ENCODE results near the gene SLC44A3.
A peak's percentile ranks its signal among the peaks of the same experiment; 100 is the strongest.

Gene SLC44A3

DNA sequence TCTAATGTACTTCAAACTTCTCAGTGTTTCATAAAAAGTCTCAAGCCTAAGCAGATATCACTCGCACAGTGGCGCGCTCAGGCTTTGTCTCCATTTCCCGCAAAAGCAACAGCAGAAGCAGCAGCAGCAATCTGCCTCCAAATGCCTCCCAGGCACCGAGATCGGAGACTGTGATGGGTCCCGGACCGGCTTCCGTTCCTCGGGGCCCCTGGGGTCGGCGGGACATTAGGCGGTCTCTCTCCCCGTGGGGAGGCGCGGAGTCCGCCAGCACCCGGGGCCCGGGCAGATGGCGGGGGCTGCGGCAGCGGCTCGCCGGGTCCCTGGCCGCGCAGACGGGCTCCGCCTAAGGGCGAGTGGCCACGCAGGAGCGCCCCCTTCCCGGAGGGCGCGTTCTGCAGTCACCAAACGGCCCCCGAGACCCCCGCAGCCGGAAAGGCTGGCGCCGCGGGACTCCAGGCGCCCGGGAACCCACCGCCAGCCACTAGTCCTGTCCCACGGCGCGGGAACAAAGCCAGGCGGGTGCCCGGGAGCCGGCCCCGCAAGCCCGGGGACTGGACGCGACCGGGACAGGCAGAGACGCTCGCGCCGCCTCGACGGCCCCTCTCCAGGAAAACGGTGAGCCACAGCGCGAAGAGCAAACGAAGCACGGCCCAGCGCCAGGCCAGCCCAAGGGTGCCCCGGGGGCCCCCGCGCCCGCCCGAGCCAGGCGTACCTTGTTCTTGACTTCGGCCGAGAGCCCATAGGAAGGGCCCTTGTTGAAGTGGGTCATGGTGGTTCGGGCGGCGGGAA is 106.2 kb downstream of the SLC44A3 start (continued):
- TF ChIP-seq GLI2 (tag by site-specific recombination; IDR thresholded peaks at IDR 0.05; ENCODE audit: borderline replicate concordance, low read depth) (no peak), ZNF701 (tag by site-specific recombination; IDR thresholded peaks at IDR 0.05) (no peak), ZFP69B (tag by site-specific recombination; IDR thresholded peaks at IDR 0.05) (no peak; the same call in 1 of the 2 replicates), ZIC2 (tag by site-specific recombination; IDR thresholded peaks at IDR 0.05) (peak; percentile 20; the same call in 1 of the 2 replicates), ZNF133 (tag by site-specific recombination; IDR thresholded peaks at IDR 0.05) (no peak), ZNF521 (tag by site-specific recombination; IDR thresholded peaks at IDR 0.05) (no peak), YY2 (tag by site-specific recombination; IDR thresholded peaks at IDR 0.05) (no peak), HOXA7 (CRISPR knock-in tag; IDR thresholded peaks at IDR 0.05; ENCODE audit: borderline replicate concordance) (no peak), ZNF624 (tag by site-specific recombination; IDR thresholded peaks at IDR 0.05) (no peak), ZFP3 (tag by site-specific recombination; IDR thresholded peaks at IDR 0.05; ENCODE audit: low read depth) (no peak), ZNF10 (tag by site-specific recombination; IDR thresholded peaks at IDR 0.05) (no peak), ZNF184 (tag by site-specific recombination; IDR thresholded peaks at IDR 0.05) (no peak), ZFP41 (tag by site-specific recombination; IDR thresholded peaks at IDR 0.05; ENCODE audit: borderline replicate concordance) (no peak), ZBTB48 (tag by site-specific recombination; IDR thresholded peaks at IDR 0.05) (0 out of 2 replicates have a peak, but pooled peaks have one; percentile 16), ZNF549 (tag by site-specific recombination; IDR thresholded peaks at IDR 0.05) (no peak; the same call in 1 of the 2 replicates), ZNF473 (tag by site-specific recombination; IDR thresholded peaks at IDR 0.05) (no peak), PBX3 (CRISPR knock-in tag; IDR thresholded peaks at IDR 0.05) (peak; percentile 17; the same call in 1 of the 2 replicates), ZNF747 (tag by site-specific recombination; IDR thresholded peaks at IDR 0.05) (no peak), ZNF335 (tag by site-specific recombination; conservative IDR thresholded peaks at IDR 0.05) (peak; percentile 34; the same call in 1 of the 2 replicates), SCRT2 (tag by site-specific recombination; IDR thresholded peaks at IDR 0.05) (no peak), SETDB1 (IDR thresholded peaks at IDR 0.05; ENCODE audit: insufficient read length, low read length) (no peak), ZNF501 (tag by site-specific recombination; IDR thresholded peaks at IDR 0.05) (no peak), ZNF664 (tag by site-specific recombination; IDR thresholded peaks at IDR 0.05) (no peak), ZNF140 (tag by site-specific recombination; IDR thresholded peaks at IDR 0.05) (no peak), ZNF391 (tag by site-specific recombination; IDR thresholded peaks at IDR 0.05; ENCODE audit: borderline replicate concordance, low read depth) (0 out of 2 replicates have a peak, but pooled peaks have one; percentile 17), ZNF610 (tag by site-specific recombination; IDR thresholded peaks at IDR 0.05; ENCODE audit: borderline replicate concordance) (no peak), ZNF623 (tag by site-specific recombination; IDR thresholded peaks at IDR 0.05) (peak; percentile 11; the same call in 1 of the 2 replicates), ZNF677 (tag by site-specific recombination; IDR thresholded peaks at IDR 0.05) (no peak), ZNF311 (tag by site-specific recombination; IDR thresholded peaks at IDR 0.05; ENCODE audit: borderline replicate concordance) (no peak)
- TF ChIP-seq, protein P1, sequence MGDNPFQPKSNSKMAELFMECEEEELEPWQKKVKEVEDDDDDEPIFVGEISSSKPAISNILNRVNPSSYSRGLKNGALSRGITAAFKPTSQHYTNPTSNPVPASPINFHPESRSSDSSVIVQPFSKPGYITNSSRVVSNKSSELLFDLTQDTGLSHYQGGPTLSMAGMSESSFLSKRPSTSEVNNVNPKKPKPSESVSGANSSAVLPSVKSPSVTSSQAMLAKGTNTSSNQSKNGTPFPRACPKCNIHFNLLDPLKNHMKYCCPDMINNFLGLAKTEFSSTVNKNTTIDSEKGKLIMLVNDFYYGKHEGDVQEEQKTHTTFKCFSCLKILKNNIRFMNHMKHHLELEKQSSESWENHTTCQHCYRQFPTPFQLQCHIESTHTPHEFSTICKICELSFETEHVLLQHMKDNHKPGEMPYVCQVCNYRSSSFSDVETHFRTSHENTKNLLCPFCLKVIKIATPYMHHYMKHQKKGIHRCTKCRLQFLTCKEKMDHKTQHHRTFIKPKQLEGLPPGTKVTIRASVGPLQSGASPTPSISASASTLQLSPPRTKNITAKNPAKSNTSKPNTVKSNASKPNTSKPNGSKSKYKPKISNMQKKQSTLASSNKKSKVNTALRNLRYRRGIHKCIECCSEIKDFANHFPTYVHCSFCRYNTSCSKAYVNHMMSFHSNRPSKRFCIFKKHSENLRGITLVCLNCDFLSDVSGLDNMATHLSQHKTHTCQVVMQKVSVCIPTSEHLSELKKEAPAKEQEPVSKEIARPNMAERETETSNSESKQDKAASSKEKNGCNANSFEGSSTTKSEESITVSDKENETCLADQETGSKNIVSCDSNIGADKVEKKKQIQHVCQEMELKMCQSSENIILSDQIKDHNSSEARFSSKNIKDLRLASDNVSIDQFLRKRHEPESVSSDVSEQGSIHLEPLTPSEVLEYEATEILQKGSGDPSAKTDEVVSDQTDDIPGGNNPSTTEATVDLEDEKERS (tag by site-specific recombination; IDR thresholded peaks at IDR 0.05), result no peak
- TF ChIP-seq, protein P2, sequence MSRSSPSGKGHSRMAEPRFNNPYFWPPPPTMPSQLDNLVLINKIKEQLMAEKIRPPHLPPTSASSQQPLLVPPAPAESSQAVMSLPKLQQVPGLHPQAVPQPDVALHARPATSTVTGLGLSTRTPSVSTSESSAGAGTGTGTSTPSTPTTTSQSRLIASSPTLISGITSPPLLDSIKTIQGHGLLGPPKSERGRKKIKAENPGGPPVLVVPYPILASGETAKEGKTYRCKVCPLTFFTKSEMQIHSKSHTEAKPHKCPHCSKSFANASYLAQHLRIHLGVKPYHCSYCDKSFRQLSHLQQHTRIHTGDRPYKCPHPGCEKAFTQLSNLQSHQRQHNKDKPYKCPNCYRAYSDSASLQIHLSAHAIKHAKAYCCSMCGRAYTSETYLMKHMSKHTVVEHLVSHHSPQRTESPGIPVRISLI (tag by site-specific recombination; IDR thresholded peaks at IDR 0.05), result no peak
- TF ChIP-seq, protein P3, sequence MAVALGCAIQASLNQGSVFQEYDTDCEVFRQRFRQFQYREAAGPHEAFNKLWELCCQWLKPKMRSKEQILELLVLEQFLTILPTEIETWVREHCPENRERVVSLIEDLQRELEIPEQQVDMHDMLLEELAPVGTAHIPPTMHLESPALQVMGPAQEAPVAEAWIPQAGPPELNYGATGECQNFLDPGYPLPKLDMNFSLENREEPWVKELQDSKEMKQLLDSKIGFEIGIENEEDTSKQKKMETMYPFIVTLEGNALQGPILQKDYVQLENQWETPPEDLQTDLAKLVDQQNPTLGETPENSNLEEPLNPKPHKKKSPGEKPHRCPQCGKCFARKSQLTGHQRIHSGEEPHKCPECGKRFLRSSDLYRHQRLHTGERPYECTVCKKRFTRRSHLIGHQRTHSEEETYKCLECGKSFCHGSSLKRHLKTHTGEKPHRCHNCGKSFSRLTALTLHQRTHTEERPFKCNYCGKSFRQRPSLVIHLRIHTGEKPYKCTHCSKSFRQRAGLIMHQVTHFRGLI (tag by site-specific recombination; IDR thresholded peaks at IDR 0.05), result peak; percentile 67; the same call in 1 of the 2 replicates
- TF ChIP-seq, protein P4, sequence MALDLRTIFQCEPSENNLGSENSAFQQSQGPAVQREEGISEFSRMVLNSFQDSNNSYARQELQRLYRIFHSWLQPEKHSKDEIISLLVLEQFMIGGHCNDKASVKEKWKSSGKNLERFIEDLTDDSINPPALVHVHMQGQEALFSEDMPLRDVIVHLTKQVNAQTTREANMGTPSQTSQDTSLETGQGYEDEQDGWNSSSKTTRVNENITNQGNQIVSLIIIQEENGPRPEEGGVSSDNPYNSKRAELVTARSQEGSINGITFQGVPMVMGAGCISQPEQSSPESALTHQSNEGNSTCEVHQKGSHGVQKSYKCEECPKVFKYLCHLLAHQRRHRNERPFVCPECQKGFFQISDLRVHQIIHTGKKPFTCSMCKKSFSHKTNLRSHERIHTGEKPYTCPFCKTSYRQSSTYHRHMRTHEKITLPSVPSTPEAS (tag by site-specific recombination; IDR thresholded peaks at IDR 0.05), result 0 out of 2 replicates have a peak, but pooled peaks have one; percentile 3
